Measurements from ENCODE around the gene AMTN.
"Not testable (repeated sequence)": the region's sequence is repeated elsewhere in the genome, so short reads cannot be mapped to it uniquely, and the experiment has no call there.

AMTN gene

GRCh38 chr4:70518716-70519115, 347 bp downstream of the AMTN start:
- H3K4me1 Mint-ChIP-seq = no peaks in the 10 kb centered on the region
- no peaks in the 10 kb centered on the region for H3K9me3 Mint-ChIP-seq
- H3K27me3 Mint-ChIP-seq (ENCODE audit: low read depth, poor library complexity) = peaks cover 10% of the 10 kb centered on the region
- no peaks in the 10 kb centered on the region for H3K36me3 Mint-ChIP-seq (ENCODE audit: low read depth)
- no peak for DNase-seq
- H3K27ac Mint-ChIP-seq = no peak overlapping the region
- TF ChIP-seq, protein P1, sequence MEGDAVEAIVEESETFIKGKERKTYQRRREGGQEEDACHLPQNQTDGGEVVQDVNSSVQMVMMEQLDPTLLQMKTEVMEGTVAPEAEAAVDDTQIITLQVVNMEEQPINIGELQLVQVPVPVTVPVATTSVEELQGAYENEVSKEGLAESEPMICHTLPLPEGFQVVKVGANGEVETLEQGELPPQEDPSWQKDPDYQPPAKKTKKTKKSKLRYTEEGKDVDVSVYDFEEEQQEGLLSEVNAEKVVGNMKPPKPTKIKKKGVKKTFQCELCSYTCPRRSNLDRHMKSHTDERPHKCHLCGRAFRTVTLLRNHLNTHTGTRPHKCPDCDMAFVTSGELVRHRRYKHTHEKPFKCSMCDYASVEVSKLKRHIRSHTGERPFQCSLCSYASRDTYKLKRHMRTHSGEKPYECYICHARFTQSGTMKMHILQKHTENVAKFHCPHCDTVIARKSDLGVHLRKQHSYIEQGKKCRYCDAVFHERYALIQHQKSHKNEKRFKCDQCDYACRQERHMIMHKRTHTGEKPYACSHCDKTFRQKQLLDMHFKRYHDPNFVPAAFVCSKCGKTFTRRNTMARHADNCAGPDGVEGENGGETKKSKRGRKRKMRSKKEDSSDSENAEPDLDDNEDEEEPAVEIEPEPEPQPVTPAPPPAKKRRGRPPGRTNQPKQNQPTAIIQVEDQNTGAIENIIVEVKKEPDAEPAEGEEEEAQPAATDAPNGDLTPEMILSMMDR (IDR thresholded peaks at IDR 0.05) = no peak
- no peak overlapping the region for H3K4me3 Mint-ChIP-seq

DNA sequence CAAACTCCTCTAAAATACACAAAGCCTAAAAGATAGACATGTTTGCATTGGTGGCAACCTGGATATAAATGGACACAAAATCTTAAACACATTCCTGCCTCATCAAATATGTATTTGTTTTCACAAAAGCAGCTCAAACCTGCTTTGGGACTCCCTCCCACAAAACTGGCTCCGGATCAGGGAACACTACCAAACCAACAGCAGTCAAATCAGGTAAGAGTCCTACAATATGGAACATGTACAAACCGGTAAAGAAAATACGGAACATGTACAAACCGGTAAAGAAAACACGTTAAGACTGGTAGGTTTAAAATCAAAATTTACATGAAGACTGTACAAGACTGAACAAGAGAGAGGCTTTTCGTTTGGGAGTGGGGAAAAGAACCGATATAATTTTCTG, 4.3 kb downstream of the AMTN start:
- TF ChIP-seq, protein P1 (IDR thresholded peaks at IDR 0.05) = no peak
- H3K9me3 Mint-ChIP-seq = no peaks in the 10 kb centered on the region
- H3K36me3 Mint-ChIP-seq (ENCODE audit: low read depth) = no peaks in the 10 kb centered on the region
- peaks cover 11% of the 10 kb centered on the region for H3K27me3 Mint-ChIP-seq (ENCODE audit: low read depth, poor library complexity)
- no peak overlapping the region for H3K4me3 Mint-ChIP-seq
- no peak overlapping the region for H3K27ac Mint-ChIP-seq
- DNase-seq = no peak
- no peaks in the 10 kb centered on the region for H3K4me1 Mint-ChIP-seq

- H3K4me1 Mint-ChIP-seq = no peaks in the 10 kb centered on the region
- H3K36me3 Mint-ChIP-seq (ENCODE audit: low read depth) = no peaks in the 10 kb centered on the region
- H3K9me3 Mint-ChIP-seq = no peaks in the 10 kb centered on the region
- no peak overlapping the region for H3K4me3 Mint-ChIP-seq
- H3K27me3 Mint-ChIP-seq (ENCODE audit: low read depth, poor library complexity) = no peaks in the 10 kb centered on the region
- TF ChIP-seq, protein P1 (IDR thresholded peaks at IDR 0.05) = no peak
- no peak for DNase-seq
- no peak overlapping the region for H3K27ac Mint-ChIP-seq
Measured at GRCh38 chr4:70530997-70531396, 12.6 kb downstream of the AMTN start.

- Mint-ChIP-seq H3K27ac (no peak overlapping the region), H3K4me3 (no peak overlapping the region), H3K9me3 (no peaks in the 10 kb centered on the region), H3K27me3 (ENCODE audit: low read depth, poor library complexity) (no peaks in the 10 kb centered on the region), H3K4me1 (no peaks in the 10 kb centered on the region), H3K36me3 (ENCODE audit: low read depth) (no peaks in the 10 kb centered on the region)
- TF ChIP-seq, protein P1 (IDR thresholded peaks at IDR 0.05) = no peak
- DNase-seq = no peak
Measured at GRCh38 chr4:70531981-70532380, 13.6 kb downstream of the AMTN start.

DNA sequence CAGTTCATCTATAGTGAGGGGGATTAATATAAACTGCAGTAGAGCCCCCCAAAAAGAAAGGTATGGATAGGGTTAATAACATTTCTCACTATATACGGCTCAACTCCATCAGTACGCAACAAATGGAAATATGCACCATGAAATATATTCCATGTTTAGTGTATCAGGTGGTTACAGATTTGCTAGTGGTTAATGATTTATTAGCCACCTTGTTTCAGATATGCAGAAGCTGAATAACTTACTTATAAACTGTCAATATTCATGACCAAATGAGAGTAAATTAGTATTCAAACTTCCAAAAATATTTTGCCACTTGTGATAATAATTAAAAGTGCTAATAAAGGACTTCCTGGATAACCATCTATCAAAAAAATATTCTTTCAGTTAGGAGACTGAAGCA, 14.8 kb downstream of the AMTN start:
- TF ChIP-seq, protein P1 (IDR thresholded peaks at IDR 0.05) = no peak
- H3K36me3 Mint-ChIP-seq (ENCODE audit: low read depth) = no peaks in the 10 kb centered on the region
- DNase-seq = no peak
- H3K27me3 Mint-ChIP-seq (ENCODE audit: low read depth, poor library complexity) = no peaks in the 10 kb centered on the region
- no peaks in the 10 kb centered on the region for H3K4me1 Mint-ChIP-seq
- H3K4me3 Mint-ChIP-seq = no peak overlapping the region
- no peaks in the 10 kb centered on the region for H3K9me3 Mint-ChIP-seq
- no peak overlapping the region for H3K27ac Mint-ChIP-seq

GRCh38 chr4:70533791-70534190, 15.4 kb downstream of the AMTN start:
- H3K9me3 Mint-ChIP-seq = no peaks in the 10 kb centered on the region
- H3K4me1 Mint-ChIP-seq = no peaks in the 10 kb centered on the region
- TF ChIP-seq, protein P1 (IDR thresholded peaks at IDR 0.05) = no peak
- no peak for DNase-seq
- no peak overlapping the region for H3K27ac Mint-ChIP-seq
- no peak overlapping the region for H3K4me3 Mint-ChIP-seq
- H3K36me3 Mint-ChIP-seq (ENCODE audit: low read depth) = no peaks in the 10 kb centered on the region
- H3K27me3 Mint-ChIP-seq (ENCODE audit: low read depth, poor library complexity) = no peaks in the 10 kb centered on the region

DNA sequence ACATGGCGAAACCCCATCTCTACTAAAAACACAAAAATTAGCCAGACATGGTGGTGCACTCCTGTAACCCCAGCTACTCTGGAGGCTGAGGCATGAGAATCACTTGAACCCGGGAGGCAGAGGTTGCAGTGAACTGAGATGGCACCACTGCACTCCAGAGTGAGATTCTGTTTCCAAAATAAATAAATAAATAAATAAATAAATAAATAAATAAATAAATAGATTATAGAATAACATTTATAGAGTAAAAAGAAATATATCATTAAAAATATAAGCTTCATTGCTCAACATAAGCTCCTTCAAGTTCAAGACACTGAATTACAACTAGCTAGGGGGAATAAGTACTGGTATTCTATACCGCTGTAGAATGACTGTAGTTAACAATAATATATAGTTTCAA, 16.5 kb downstream of the AMTN start:
- not testable (repeated sequence) for H3K36me3 Mint-ChIP-seq (ENCODE audit: low read depth); H3K4me3 Mint-ChIP-seq; H3K27ac Mint-ChIP-seq; H3K9me3 Mint-ChIP-seq; H3K4me1 Mint-ChIP-seq; DNase-seq; H3K27me3 Mint-ChIP-seq (ENCODE audit: low read depth, poor library complexity)

Measured in nephron progenitor cell (in vitro differentiated cells).